ENCODE measurements around the gene TMEM130. TPM values are rescaled to one million over a fixed set of nuclear protein-coding genes. Genes with fewer than 3 reads are reported as not detected.

Gene TMEM130
- total RNA-seq, 1 experiment from 2014 or later: 1.7 TPM

GRCh38 chr7:98855610-98856422, 14.0 kb downstream of the TMEM130 start:
- DNase-seq: no peak
- no CpG with 5 or more reads among the region's 24 CpGs for WGBS (ENCODE audit: extremely low coverage, insufficient read length, low lambda C conversion rate)
- no peak overlapping the region for H2BK12ac ChIP-seq (ENCODE audit: insufficient read length, low read depth, low read length)
- no peak overlapping the region for H2BK120ac ChIP-seq (ENCODE audit: low read depth, low read length, poor library complexity, severe bottlenecking)
- H2BK15ac ChIP-seq (ENCODE audit: low read depth, low read length): no peak overlapping the region
- H3K14ac ChIP-seq (ENCODE audit: insufficient read depth, low read length): no peak overlapping the region
- H3K56ac ChIP-seq (ENCODE audit: insufficient read length, low read depth, low read length): no peak overlapping the region
- no peak overlapping the region for H2BK5ac ChIP-seq (ENCODE audit: insufficient read length, low read length)
- H4K8ac ChIP-seq (replicated peaks; ENCODE audit: insufficient read length, low read depth, low read length): no peak overlapping the region
- peaks cover 7 to 11% of the 10 kb centered on the region in 2 experiments for H3K4me1 Mint-ChIP-seq
- H3K79me1 ChIP-seq (ENCODE audit: insufficient read depth, low read depth, low read length, poor library complexity, severe bottlenecking): no peaks in the 10 kb centered on the region
- H3K9me3 Mint-ChIP-seq: no peaks in the 10 kb centered on the region
- H3K79me2 ChIP-seq (ENCODE audit: insufficient read depth, low read length): no peaks in the 10 kb centered on the region
- no peak overlapping the region for H2AFZ ChIP-seq (ENCODE audit: low read length)
- peaks cover 15% of the 10 kb centered on the region for H3K27me3 Mint-ChIP-seq (ENCODE audit: low read depth)
- no peaks in the 10 kb centered on the region for H3K23me2 ChIP-seq (ENCODE audit: insufficient read length, low read depth, low read length, poor library complexity, severe bottlenecking)
- no peak overlapping the region for H3K27ac ChIP-seq (ENCODE audit: insufficient read length, low read depth, low read length)
- no peak overlapping the region for H3K23ac ChIP-seq (ENCODE audit: insufficient read length, low read depth, low read length)
- no peak overlapping the region for H4K5ac ChIP-seq (ENCODE audit: insufficient read length, low read depth, low read length)
- H3K27me3 ChIP-seq (ENCODE audit: insufficient read depth, low read length): no peaks in the 10 kb centered on the region
- H2BK20ac ChIP-seq (ENCODE audit: low read depth, low read length, poor library complexity, severe bottlenecking): no peak overlapping the region
- no peak overlapping the region for H3K9ac ChIP-seq (ENCODE audit: extremely low read depth, insufficient read length, low read length)
- no peak overlapping the region for H3K4ac ChIP-seq (ENCODE audit: low read depth, low read length)
- no peak overlapping the region for H3T11ph ChIP-seq (ENCODE audit: low read length)
- H2AK5ac ChIP-seq (ENCODE audit: insufficient read length, low read length): no peak overlapping the region
- no peaks in the 10 kb centered on the region for H3K9me3 ChIP-seq (ENCODE audit: control insufficient read depth, low read depth, low read length)
- peaks cover 0 to 4% (median 3%) of the 10 kb centered on the region in 3 experiments; a peak in 4 of 7 replicates for H3K36me3 Mint-ChIP-seq (ENCODE audit: insufficient read depth in 1 of 3, low read depth in 3 of 3)
- H3K4me3 Mint-ChIP-seq: no peak overlapping the region; a peak in 1 of 5 replicates
- H4K91ac ChIP-seq (ENCODE audit: insufficient read length, low read depth, low read length): no peak overlapping the region
- H3K27ac Mint-ChIP-seq: no peak overlapping the region
- H4K20me1 ChIP-seq (ENCODE audit: control insufficient read depth, insufficient read depth, insufficient read length): no peaks in the 10 kb centered on the region
- TF ChIP-seq, protein P1, sequence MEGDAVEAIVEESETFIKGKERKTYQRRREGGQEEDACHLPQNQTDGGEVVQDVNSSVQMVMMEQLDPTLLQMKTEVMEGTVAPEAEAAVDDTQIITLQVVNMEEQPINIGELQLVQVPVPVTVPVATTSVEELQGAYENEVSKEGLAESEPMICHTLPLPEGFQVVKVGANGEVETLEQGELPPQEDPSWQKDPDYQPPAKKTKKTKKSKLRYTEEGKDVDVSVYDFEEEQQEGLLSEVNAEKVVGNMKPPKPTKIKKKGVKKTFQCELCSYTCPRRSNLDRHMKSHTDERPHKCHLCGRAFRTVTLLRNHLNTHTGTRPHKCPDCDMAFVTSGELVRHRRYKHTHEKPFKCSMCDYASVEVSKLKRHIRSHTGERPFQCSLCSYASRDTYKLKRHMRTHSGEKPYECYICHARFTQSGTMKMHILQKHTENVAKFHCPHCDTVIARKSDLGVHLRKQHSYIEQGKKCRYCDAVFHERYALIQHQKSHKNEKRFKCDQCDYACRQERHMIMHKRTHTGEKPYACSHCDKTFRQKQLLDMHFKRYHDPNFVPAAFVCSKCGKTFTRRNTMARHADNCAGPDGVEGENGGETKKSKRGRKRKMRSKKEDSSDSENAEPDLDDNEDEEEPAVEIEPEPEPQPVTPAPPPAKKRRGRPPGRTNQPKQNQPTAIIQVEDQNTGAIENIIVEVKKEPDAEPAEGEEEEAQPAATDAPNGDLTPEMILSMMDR (conservative IDR thresholded peaks at IDR 0.05): no peak
- no peak overlapping the region for H3K4me2 ChIP-seq (ENCODE audit: insufficient read depth, insufficient read length, low read length)
- H3K18ac ChIP-seq (ENCODE audit: insufficient read length, low read depth, low read length): no peak overlapping the region
- no peaks in the 10 kb centered on the region for H3K4me1 ChIP-seq (ENCODE audit: insufficient read depth, low read length)
